ENCODE measurements around the gene ABCC6. TPM values are rescaled to one million over a fixed set of nuclear protein-coding genes. Genes with fewer than 3 reads are reported as not detected.

Gene ABCC6
- total and polyA plus RNA-seq, 2 donors (not counting 3 experiments of a cell fraction or from before 2014, with no cell fraction given), result 0.07 to 0.84 TPM

DNA sequence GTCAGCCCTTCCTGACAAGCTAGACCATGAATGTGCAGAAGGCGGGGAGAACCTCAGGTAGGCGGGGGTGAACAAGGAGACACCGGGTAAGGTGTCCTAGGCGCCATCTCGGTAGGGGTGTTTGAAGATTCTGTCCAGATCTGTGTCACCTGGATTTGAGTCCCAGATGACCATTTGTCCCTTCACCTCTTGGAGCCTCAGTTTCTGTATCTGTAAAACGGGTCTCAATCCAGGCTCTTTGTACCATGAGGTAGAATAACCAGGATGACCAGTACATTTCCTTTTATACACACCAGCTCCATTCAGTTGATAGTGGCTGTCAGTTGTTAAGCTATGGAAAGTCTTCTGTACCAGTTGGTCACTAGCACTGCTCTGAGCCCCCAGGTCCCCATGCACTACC is 86.7 kb downstream of the ABCC6 start:
- Histone ChIP-seq H3K4me1 (ENCODE audit: control insufficient read depth, extremely low read depth, insufficient read depth, low read length) (no peaks in the 10 kb centered on the region), H3K79me2 (ENCODE audit: control insufficient read depth, insufficient read depth, low read length) (no peaks in the 10 kb centered on the region), H4K20me1 (replicated peaks; ENCODE audit: control insufficient read depth, extremely low read depth, insufficient read depth, low read length) (no peaks in the 10 kb centered on the region), H3K9me3 (replicated peaks; ENCODE audit: control insufficient read depth, insufficient read depth, low read length) (no peaks in the 10 kb centered on the region), H3K9ac (replicated peaks; ENCODE audit: extremely low read depth, insufficient read depth, low read length) (no peak overlapping the region), H3K4me3 (replicated peaks in 1 of 3; ENCODE audit: insufficient read depth in 1 of 3, low read depth in 1 of 3, low read length in 3 of 3) (no peak overlapping the region), H3K36me3 (ENCODE audit: control insufficient read depth in 2 of 2, extremely low read depth in 1 of 2, insufficient read depth in 2 of 2, low read length in 2 of 2) (peaks cover 29 to 48% of the 10 kb centered on the region in 2 experiments), H3K27me3 (ENCODE audit: control insufficient read depth in 2 of 2, insufficient read depth in 2 of 2, low read length in 2 of 2) (no peaks in the 10 kb centered on the region), H3K4me2 (ENCODE audit: insufficient read depth, low read length) (no peak overlapping the region), H2AFZ (ENCODE audit: low read depth, low read length) (no peak overlapping the region), H3K9me1 (replicated peaks; ENCODE audit: control insufficient read depth, extremely low read depth, insufficient read depth, low read length) (no peaks in the 10 kb centered on the region), H3K27ac (ENCODE audit: insufficient read depth, low read depth, low read length) (no peak overlapping the region)
- dilution Hi-C loops (cut with MboI; ENCODE audit: extremely low pct_ligation_motif_present, low sequenced_read_pairs), result no loop called here
- ChIA-PET CTCF (interaction anchor here (1.0 kb wide), 1 partner anchor 262 kb away, joined by 3 read pairs; no protein-coding TSS in a partner anchor), POLR2A (no interaction called here)
- BruUV-seq (replicated peaks), result no TSS peak
- DNase-seq (ENCODE audit: low read depth, low spot score) (no peak), FAIRE-seq (no peak)
- intact Hi-C loops (cut with micrococcal nuclease), result no loop called here
- TF ChIP-seq, protein P1, sequence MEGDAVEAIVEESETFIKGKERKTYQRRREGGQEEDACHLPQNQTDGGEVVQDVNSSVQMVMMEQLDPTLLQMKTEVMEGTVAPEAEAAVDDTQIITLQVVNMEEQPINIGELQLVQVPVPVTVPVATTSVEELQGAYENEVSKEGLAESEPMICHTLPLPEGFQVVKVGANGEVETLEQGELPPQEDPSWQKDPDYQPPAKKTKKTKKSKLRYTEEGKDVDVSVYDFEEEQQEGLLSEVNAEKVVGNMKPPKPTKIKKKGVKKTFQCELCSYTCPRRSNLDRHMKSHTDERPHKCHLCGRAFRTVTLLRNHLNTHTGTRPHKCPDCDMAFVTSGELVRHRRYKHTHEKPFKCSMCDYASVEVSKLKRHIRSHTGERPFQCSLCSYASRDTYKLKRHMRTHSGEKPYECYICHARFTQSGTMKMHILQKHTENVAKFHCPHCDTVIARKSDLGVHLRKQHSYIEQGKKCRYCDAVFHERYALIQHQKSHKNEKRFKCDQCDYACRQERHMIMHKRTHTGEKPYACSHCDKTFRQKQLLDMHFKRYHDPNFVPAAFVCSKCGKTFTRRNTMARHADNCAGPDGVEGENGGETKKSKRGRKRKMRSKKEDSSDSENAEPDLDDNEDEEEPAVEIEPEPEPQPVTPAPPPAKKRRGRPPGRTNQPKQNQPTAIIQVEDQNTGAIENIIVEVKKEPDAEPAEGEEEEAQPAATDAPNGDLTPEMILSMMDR (IDR thresholded peaks at IDR 0.05; ENCODE audit: extremely low read depth in 1 of 2, insufficient read depth in 1 of 2, low read depth in 1 of 2, low read length in 2 of 2), result no peak

DNA sequence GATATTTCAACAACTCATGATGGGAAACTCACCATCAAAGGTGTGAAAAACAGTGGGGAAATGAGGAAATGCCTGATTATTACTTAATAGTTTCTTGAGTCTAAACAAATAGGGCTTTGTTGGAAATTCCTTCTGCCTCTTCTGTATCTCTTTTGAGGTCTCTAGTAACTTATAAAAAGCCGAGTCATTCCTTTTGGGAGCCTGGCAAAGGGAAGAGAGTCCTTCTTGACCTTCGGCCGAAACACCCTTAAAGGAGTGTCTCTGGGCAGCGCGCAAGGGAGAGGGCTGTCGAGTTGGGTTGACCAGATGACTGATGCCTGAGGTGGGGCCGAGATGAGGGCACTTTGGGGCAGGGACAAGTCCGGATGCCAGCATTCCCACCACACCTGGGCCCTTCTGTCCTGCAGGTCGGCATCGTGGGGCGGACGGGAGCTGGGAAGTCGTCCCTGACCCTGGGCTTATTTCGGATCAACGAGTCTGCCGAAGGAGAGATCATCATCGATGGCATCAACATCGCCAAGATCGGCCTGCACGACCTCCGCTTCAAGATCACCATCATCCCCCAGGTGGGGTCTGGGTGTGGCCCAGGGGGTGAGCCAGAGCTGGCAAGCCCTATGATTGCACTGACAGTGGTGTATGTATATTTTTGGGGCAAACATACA is 89.2 kb downstream of the ABCC6 start:
- Histone ChIP-seq H3K4me1 (ENCODE audit: control insufficient read depth, extremely low read depth, insufficient read depth, low read length) (no peaks in the 10 kb centered on the region), H3K4me2 (ENCODE audit: insufficient read depth, low read length) (no peak overlapping the region), H3K4me3 (replicated peaks in 1 of 3; ENCODE audit: insufficient read depth in 1 of 3, low read depth in 1 of 3, low read length in 3 of 3) (no peak overlapping the region), H3K9me3 (replicated peaks; ENCODE audit: control insufficient read depth, insufficient read depth, low read length) (no peaks in the 10 kb centered on the region), H3K36me3 (ENCODE audit: control insufficient read depth in 2 of 2, extremely low read depth in 1 of 2, insufficient read depth in 2 of 2, low read length in 2 of 2) (peaks cover 26 to 49% of the 10 kb centered on the region in 2 experiments), H3K79me2 (ENCODE audit: control insufficient read depth, insufficient read depth, low read length) (no peaks in the 10 kb centered on the region), H3K9ac (replicated peaks; ENCODE audit: extremely low read depth, insufficient read depth, low read length) (no peak overlapping the region), H3K27me3 (ENCODE audit: control insufficient read depth in 2 of 2, insufficient read depth in 2 of 2, low read length in 2 of 2) (no peaks in the 10 kb centered on the region), H3K27ac (ENCODE audit: insufficient read depth, low read depth, low read length) (no peak overlapping the region), H3K9me1 (replicated peaks; ENCODE audit: control insufficient read depth, extremely low read depth, insufficient read depth, low read length) (no peaks in the 10 kb centered on the region), H4K20me1 (replicated peaks; ENCODE audit: control insufficient read depth, extremely low read depth, insufficient read depth, low read length) (no peaks in the 10 kb centered on the region), H2AFZ (ENCODE audit: low read depth, low read length) (no peak overlapping the region)
- CTCF ChIA-PET, result no interaction called here
- TF ChIP-seq, protein P2, sequence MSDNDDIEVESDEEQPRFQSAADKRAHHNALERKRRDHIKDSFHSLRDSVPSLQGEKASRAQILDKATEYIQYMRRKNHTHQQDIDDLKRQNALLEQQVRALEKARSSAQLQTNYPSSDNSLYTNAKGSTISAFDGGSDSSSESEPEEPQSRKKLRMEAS (IDR thresholded peaks at IDR 0.05; ENCODE audit: insufficient read depth, insufficient read length), result no peak
- TF ChIP-seq GATA2 (IDR thresholded peaks at IDR 0.05; ENCODE audit: insufficient read depth, insufficient read length, low read depth, low read length) (no peak), FOS (IDR thresholded peaks at IDR 0.05; ENCODE audit: borderline replicate concordance, insufficient read depth, low read length) (no peak), JUN (IDR thresholded peaks at IDR 0.05; ENCODE audit: borderline replicate concordance, insufficient read depth, insufficient read length, low read depth) (no peak), MYC (IDR thresholded peaks at IDR 0.05; ENCODE audit: low read depth, low read length) (no peak), EZH2 (IDR thresholded peaks at IDR 0.05; ENCODE audit: borderline replicate concordance, low read depth, low read length, severe bottlenecking) (no peak)
- TF ChIP-seq, protein P1 (IDR thresholded peaks at IDR 0.05; ENCODE audit: extremely low read depth in 1 of 2, insufficient read depth in 1 of 2, low read depth in 1 of 2, low read length in 2 of 2), result no peak
- no TSS peak for BruUV-seq (replicated peaks)
- intact Hi-C loops (cut with micrococcal nuclease) (no loop called here), dilution Hi-C loops (cut with MboI; ENCODE audit: extremely low pct_ligation_motif_present, low sequenced_read_pairs) (no loop called here)
- FAIRE-seq (no peak), DNase-seq (ENCODE audit: low read depth, low spot score) (no peak)
- POLR2A ChIA-PET, result interaction anchor here (0.6 kb wide), 1 partner anchor 27 kb away, joined by 4 read pairs; no protein-coding TSS in a partner anchor

Data from endothelial cell of umbilical vein (primary cell).